Muscle of leg (tissue), 11 donors: ENCODE data around the gene KLF16. TPM values are rescaled to one million over a fixed set of nuclear protein-coding genes. Genes with fewer than 3 reads are reported as not detected.

Experiments
- DNase-seq: peaks from one replicate; pipeline ENCODE4 v3.0.0; 2013
- H3K27ac ChIP-seq: one replicate; pipeline ENCODE4 v1.5.1; 2013; ENCODE audit warnings: mild to moderate bottlenecking, low read length, control low read depth
- H3K27me3 ChIP-seq: one replicate; pipeline ENCODE4 v1.6.1; 2013; ENCODE audit warnings: low read length; ENCODE audit not compliant: control insufficient read depth, insufficient read depth
- H3K36me3 ChIP-seq: one replicate; pipeline ENCODE4 v1.6.1; 2013; ENCODE audit warnings: low read length; ENCODE audit not compliant: control insufficient read depth, insufficient read depth
- H3K4me1 ChIP-seq: one replicate; pipeline ENCODE4 v1.6.1; 2013; ENCODE audit warnings: low read length; ENCODE audit not compliant: control insufficient read depth, insufficient read depth
- H3K4me3 ChIP-seq: one replicate; pipeline ENCODE4 v1.5.1; 2013; ENCODE audit warnings: low read length, control low read depth
- H3K9me3 ChIP-seq: replicated peaks from 2 replicates; pipeline ENCODE4 v1.6.1; 2013; ENCODE audit warnings: low read depth, low read length; ENCODE audit not compliant: control insufficient read depth
- WGBS: methylation state at CpG from one replicate; pipeline ENCODE4 v1.1.5; 2013; ENCODE audit warnings: missing lambda C conversion rate; ENCODE audit not compliant: insufficient coverage; 5-methylcytosine and 5-hydroxymethylcytosine counted together
- polyA plus RNA-seq, 8 donors: library from polyadenylated mRNA; unstranded; fragments of 120-200 nt; gene quantifications; one replicate each; pipeline versions ENCODE4 v1.2.1 to v1.2.3, GENCODE V29; 2013; ENCODE audit warnings: inconsistent platforms in 1 of 8, low replicate concordance in 1 of 8; ENCODE audit not compliant: insufficient read length in 8 of 8, insufficient read depth in 1 of 8
- total RNA-seq: library from RNA; stranded (reverse); fragments of 120-200 nt; gene quantifications from one replicate; pipeline ENCODE4 v1.2.4, GENCODE V29; 2013

Gene KLF16
- total and polyA plus RNA-seq, 9 donors, result 4.1 to 15.0 (median 12.7) TPM

- Histone ChIP-seq H3K9me3 (peaks cover 3% of the 10 kb centered on the region), H3K4me1 (no peaks in the 10 kb centered on the region), H3K27ac (no peak overlapping the region), H3K4me3 (no peak overlapping the region), H3K36me3 (no peaks in the 10 kb centered on the region), H3K27me3 (peaks cover 7% of the 10 kb centered on the region)
- no peak for DNase-seq
- 63% methylated on average over 43 of the region's 45 CpGs for WGBS
Measured at GRCh38 chr19:1806184-1807029, 57.0 kb downstream of the KLF16 start.

- Histone ChIP-seq H3K27ac (no peak overlapping the region), H3K36me3 (no peaks in the 10 kb centered on the region), H3K27me3 (peaks cover 7% of the 10 kb centered on the region), H3K9me3 (peaks cover 3% of the 10 kb centered on the region), H3K4me1 (no peaks in the 10 kb centered on the region), H3K4me3 (no peak overlapping the region)
- WGBS, result 89% methylated on average over 8 of the region's 24 CpGs
- no peak for DNase-seq
Measured at GRCh38 chr19:1805401-1806183, 57.8 kb downstream of the KLF16 start.

GRCh38 chr19:1804858-1805257 lies 58.5 kb downstream of the KLF16 start:
- Histone ChIP-seq H3K27me3 (peaks cover 10% of the 10 kb centered on the region), H3K27ac (no peak overlapping the region), H3K36me3 (no peaks in the 10 kb centered on the region), H3K9me3 (peaks cover 3% of the 10 kb centered on the region), H3K4me3 (no peak overlapping the region), H3K4me1 (no peaks in the 10 kb centered on the region)
- no CpG with 5 or more reads among the region's 6 CpGs for WGBS
- no peak for DNase-seq

Other genes with a start within 250 kb of the KLF16 start
- 73.5 TPM for gene TCF3, start 211.0 kb downstream of the KLF16 start, total RNA-seq
- 100 to 1,000 TPM; 111 to 153 (median 127) TPM for gene TCF3, start 211.0 kb downstream of the KLF16 start, polyA plus RNA-seq
- not detected for gene ONECUT3, start 110.1 kb downstream of the KLF16 start, total RNA-seq
- gene ONECUT3, start 110.1 kb downstream of the KLF16 start, polyA plus RNA-seq, result under 1 TPM in 6 of 8 donors, not detected in 2; 0.01 to 0.05 (median 0.03) TPM
- gene ATP8B3, start 51.3 kb downstream of the KLF16 start, total RNA-seq, result 0.35 TPM
- 1 to 10 TPM in 2 of 8 donors, under 1 TPM in 6; 0.45 to 1.2 (median 0.71) TPM for gene ATP8B3, start 51.3 kb downstream of the KLF16 start, polyA plus RNA-seq
- gene REXO1, start 15.1 kb downstream of the KLF16 start, total RNA-seq, result 4.8 TPM
- gene REXO1, start 15.1 kb downstream of the KLF16 start, polyA plus RNA-seq, result 10 to 100 TPM; 18.8 to 26.9 (median 24.1) TPM
- 63.7 TPM for gene ABHD17A, start 21.9 kb upstream of the KLF16 start, total RNA-seq
- 10 to 100 TPM; 55.7 to 73.5 (median 58.3) TPM for gene ABHD17A, start 21.9 kb upstream of the KLF16 start, polyA plus RNA-seq
- gene ADAT3, start 41.8 kb upstream of the KLF16 start, total RNA-seq, result 1.0 TPM
- gene ADAT3, start 41.8 kb upstream of the KLF16 start, polyA plus RNA-seq, result 1 to 10 TPM; 1.5 to 3.3 (median 2.3) TPM
- gene SCAMP4, start 41.8 kb upstream of the KLF16 start, total RNA-seq, result 14.9 TPM
- gene SCAMP4, start 41.8 kb upstream of the KLF16 start, polyA plus RNA-seq, result 10 to 100 TPM; 26.4 to 45.3 (median 33.7) TPM
- 33.2 TPM for gene CSNK1G2, start 77.6 kb upstream of the KLF16 start, total RNA-seq
- gene CSNK1G2, start 77.6 kb upstream of the KLF16 start, polyA plus RNA-seq, result 10 to 100 TPM; 32.2 to 46.2 (median 42.3) TPM
- 28.6 TPM for gene BTBD2, start 152.1 kb upstream of the KLF16 start, total RNA-seq
- 10 to 100 TPM; 57.2 to 87.5 (median 74.6) TPM for gene BTBD2, start 152.1 kb upstream of the KLF16 start, polyA plus RNA-seq
- gene MKNK2, start 187.7 kb upstream of the KLF16 start, total RNA-seq, result 64.6 TPM
- gene MKNK2, start 187.7 kb upstream of the KLF16 start, polyA plus RNA-seq, result 100 to 1,000 TPM in 1 of 8 donors, 10 to 100 TPM in 7; 56.9 to 115 (median 76.2) TPM
- 7.4 TPM for gene MOB3A, start 232.7 kb upstream of the KLF16 start, total RNA-seq
- 10 to 100 TPM; 14.7 to 22.1 (median 17.3) TPM for gene MOB3A, start 232.7 kb upstream of the KLF16 start, polyA plus RNA-seq
- 1.8 TPM for gene IZUMO4, start 233.3 kb upstream of the KLF16 start, total RNA-seq
- 1 to 10 TPM; 1.7 to 4.0 (median 2.1) TPM for gene IZUMO4, start 233.3 kb upstream of the KLF16 start, polyA plus RNA-seq